Right hindlimb (tissue), 1 donor: ENCODE results near the gene C19orf85.
"Not testable (repeated sequence)": the region's sequence is repeated elsewhere in the genome, so short reads cannot be mapped to it uniquely, and the experiment has no call there.

Experiments used
- DNase-seq: peaks from one replicate; pipeline ENCODE4 v3.0.0-alpha.2; 2018

C19orf85 gene

GRCh38 chr19:55455576-55456235, 8.8 kb downstream of the C19orf85 start:
- no peak for DNase-seq

GRCh38 chr19:55454787-55455243, 9.7 kb downstream of the C19orf85 start:
- DNase-seq = no peak

DNA sequence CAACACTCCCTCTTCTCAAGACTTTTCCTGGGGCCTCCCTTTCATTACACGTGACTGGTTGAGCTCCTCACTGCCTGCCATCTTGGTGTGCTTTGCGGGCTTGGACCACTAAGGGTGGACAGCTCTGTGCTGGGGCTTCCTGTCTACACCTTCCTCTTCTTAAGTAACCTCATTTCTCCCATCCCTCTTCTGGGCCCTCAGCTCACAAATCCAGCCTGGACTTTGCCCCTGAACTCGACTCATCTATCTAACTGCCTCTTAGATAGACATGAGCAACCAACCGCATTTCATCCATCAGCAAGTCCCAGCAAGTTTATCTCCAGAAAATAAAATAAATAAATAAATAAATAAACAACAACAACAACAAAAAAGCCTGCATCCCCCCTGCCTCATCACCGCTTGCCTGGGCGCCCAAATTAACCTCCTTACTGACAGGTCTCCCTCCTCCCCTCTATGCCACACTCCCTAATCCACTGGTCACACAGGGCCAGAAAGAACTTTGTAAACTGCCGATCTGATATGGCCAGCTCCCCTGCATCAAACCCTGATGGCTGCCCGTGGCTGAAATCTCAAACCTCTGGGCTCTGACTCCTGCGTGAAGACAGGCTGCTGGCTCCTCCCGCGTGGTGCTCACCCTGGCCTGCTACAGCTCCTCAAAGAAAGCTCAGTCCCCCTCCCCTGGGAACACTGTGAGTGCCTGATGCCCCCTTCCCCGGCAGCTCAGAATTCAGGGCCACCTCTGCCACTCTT, 10.9 kb downstream of the C19orf85 start:
- no peak for DNase-seq

DNA sequence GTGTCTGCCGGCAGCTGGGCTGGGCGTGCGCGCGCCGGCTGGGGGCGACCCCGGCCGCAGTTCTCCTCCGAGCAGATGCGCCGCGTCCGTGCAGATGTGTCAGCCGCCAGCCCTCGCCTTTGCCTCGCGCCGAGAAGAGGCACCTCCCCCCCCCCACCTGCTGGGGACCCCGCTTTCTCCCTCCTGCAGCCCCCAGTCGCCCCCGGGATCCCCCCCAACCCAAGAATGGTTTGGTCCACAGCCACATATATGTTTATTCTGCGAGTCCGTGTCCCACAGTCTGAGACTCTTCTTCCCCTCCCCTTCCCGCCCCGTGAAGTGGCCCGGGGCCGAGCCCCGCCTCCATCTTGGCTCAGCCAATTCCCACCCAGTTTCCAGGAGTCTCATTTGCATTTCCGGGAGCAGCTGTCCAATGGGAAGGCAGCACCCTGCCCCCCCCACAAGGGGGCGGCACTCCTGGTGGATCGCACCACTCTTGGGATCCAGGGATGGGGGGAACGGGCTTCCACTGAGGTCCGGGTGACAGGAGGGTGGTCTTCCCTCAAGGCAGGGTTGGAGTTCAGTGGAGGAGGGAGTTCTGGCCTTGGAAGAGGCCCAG, 11.7 kb downstream of the C19orf85 start:
- peak; percentile 96 for DNase-seq

- DNase-seq = peak; percentile 50
These were observed 12.4 kb downstream of the C19orf85 start for GRCh38 chr19:55451965-55452748.

- DNase-seq = no peak
These were observed 13.2 kb downstream of the C19orf85 start for GRCh38 chr19:55451163-55451964.

- DNase-seq = no peak
These were observed 15.1 kb downstream of the C19orf85 start for GRCh38 chr19:55449469-55449868.

GRCh38 chr19:55448175-55448490, 16.4 kb downstream of the C19orf85 start:
- DNase-seq = not testable (repeated sequence)

DNA sequence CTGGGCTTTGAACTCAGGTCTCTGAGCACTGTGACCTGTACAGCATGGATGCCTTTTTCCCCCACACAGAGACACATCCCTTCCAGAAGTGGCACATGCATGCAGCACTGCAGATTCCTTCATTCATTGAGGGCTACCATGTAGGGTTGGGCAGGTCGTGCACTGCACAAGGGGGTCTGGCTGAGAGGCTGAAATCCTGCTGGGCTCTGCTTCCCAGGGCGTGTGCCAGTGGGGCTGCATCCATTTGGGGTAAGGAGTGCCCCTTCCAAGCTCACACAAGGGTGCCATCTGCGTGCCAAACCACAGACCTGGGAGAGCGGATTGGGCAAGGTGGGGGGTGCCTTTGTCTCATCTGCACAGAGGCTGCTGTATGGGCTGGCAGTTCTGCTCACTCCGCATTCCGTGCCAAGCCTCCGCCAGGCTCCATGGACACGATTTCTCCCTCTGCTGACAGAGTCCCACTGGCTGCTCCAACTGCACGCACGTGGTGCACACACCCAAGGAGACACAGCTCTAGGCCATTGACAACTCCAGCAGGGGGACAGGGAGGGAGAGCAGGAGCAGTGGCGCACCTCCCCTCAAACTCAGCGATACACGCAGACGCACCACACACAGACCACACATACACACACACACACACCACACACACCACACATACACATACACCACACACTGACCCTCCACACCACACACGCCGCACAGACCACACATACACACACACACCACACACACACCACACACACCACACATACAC, 17.0 kb downstream of the C19orf85 start:
- no peak for DNase-seq

- no peak for DNase-seq
These were observed 18.5 kb downstream of the C19orf85 start for GRCh38 chr19:55446060-55446459.

- DNase-seq = no peak
These were observed 19.9 kb downstream of the C19orf85 start for GRCh38 chr19:55444646-55445045.

GRCh38 chr19:55443824-55444480, 20.6 kb downstream of the C19orf85 start:
- no peak for DNase-seq

DNA sequence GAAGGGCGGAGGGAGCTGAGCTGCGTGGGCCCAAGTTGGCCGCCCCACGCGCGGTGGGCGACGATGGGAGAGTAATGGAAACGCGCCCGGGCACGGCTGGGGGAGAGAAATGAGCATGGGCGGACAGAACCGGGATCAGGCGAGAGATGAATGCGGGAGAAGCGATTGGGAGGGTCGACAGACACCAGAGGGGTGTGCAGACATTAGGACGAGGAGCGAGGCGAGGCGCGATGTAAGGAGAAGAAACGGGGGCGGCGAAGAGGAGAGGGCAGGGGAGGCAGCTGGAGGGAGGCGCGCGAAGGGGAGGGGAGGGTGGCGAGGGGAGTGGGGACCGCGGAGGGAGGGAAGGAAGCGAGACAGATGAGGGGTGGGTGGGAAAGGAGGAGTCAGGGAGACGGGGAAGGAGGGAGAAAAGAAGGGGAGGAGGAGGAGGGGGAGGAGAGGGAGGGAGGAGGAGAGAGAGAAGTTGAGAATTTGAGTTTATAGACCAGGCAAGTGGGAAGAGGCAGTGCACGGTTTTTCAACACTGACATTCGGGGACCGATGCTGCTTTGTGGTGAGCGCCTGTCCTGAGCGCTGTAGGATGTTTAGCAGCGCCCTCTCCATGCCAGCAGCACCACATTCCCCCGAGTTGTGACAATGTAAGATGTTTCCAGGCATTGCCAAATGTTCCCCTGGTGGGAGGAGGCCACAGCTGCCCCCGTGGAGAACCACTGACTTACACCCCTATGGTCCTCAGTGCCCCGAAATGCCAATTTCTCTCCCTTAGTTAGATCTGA, 21.3 kb downstream of the C19orf85 start, which contains the start of gene SHISA7:
SHISA7 (minus strand) TSS at position 256 of the 779 bp plus-strand sequence. CDS start 437 bp downstream, outside the sequence.
- no peak for DNase-seq

DNA sequence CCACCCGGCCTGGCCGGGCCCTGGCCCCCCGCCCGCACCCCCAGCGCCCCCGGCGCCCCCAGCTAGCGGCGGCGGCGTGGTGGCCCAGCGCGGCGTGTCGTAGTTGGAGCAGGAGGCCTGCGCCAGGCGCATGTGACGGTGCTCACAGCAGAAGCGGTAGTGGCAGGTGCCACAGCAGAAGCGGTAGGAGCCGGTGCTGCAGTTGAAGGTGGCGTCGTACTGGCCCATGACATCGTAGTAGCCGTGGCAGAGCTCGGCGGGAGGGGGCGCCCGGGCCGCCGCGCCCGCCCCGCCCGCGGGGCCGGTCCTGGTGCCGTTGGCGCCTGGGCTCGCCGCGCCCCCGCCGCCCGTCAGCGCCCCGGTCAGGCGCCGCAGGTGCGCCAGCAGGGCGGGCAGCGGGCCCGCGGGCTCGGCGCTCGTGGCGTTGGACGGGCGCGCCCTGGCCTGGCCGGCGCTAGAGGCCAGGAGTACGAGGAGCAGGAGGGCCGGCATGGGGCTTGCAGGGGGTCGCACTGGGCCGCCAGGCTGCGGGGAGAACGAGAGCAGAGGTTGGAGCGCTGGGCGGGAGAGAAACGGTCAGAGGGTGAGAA, 22.1 kb downstream of the C19orf85 start:
- DNase-seq = no peak

DNA sequence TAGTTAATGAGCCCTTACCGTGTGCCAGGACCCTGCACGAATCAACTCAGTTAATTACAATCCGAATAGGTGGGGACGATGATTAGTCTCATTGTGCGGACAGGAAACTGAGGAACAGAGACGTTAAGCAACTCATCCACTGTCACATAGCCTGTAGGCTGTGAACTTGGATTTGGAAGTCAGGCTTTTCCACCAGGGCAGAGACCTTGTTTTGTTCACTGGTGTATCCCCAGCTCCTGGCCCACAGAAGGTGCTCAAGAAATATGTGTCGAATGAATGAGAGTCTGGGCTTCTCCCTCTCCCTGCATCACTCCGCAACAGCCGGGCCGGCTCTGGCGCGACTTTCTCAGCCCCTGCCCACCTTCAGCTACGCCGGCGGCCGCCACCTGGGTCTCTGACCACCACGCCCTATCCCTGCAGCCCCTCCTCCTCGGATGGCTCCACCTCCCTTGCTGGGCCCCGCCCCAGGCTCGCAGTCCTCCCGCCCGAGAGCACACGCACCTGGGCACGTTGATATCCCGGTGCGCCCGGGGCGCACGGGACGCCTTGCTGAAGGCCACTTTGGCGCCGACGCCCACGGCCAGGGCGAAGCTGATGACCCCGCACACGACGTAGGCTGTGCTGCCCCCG, 22.7 kb downstream of the C19orf85 start:
- DNase-seq = no peak

GRCh38 chr19:55441319-55441691, 23.2 kb downstream of the C19orf85 start:
- no peak for DNase-seq

GRCh38 chr19:55440411-55441105, 24.0 kb downstream of the C19orf85 start:
- no peak for DNase-seq

DNA sequence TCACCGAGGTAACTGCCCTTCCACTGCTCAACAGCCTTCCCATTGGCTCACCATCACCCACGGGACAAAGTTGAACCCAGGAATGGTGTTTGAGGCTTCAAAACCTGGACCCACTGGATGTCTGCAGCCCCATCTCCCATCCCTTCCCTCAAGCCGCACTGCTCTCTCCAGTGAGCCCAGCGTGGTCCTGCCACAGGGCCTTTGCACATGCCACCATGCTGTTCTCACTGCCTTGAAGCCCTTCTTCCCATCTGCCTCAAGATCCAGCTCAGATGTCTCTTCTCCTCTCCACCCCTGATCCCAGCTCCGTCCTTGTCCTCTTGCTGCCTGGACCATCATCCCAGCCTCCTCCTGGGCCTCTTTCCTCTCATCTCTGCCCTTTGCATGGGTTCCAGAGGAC, 25.5 kb downstream of the C19orf85 start:
- DNase-seq = no peak

- DNase-seq = peak; percentile 82
These were observed 27.1 kb downstream of the C19orf85 start for GRCh38 chr19:55437410-55437809.
